Mesenteric fat pad (tissue), 1 donor: ENCODE data around the gene SPRN. TPM values are rescaled to one million over a fixed set of nuclear protein-coding genes. Genes with fewer than 3 reads are reported as not detected.

Experiments
- microRNA-seq: library from miRNA; unstranded; fragments of <30 nt; microRNA quantifications from one replicate; pipeline ENCODE4 v1.2.0, GENCODE V29; 2020; ENCODE audit warnings: borderline number of aligned reads
- total RNA-seq: library from RNA; stranded (reverse); fragmentation: NEBNext Ultra II Directional; extraction: Animal tissue kit (Norgen Biotek cat#: 25700); gene quantifications from one replicate; pipeline ENCODE4 v1.2.1, GENCODE V29; 2021
- donor health status: DM: yes; HTN: yes; CAD: no.

The SPRN gene
- total RNA-seq, 1 donor from 2014 or later = not detected

Small RNAs within 50 kb of the gene (microRNA-seq; reads per million reads assigned to microRNA genes)
- gene MIR3944 = not detected

Other genes starting within 250 kb of the SPRN start
- gene UTF1, start 194.4 kb downstream of the SPRN start, total RNA-seq = not detected
- gene VENTX, start 186.8 kb downstream of the SPRN start, total RNA-seq = 4.0 TPM
- gene ADAM8, start 147.8 kb downstream of the SPRN start, total RNA-seq = 12.0 TPM
- 46.3 TPM for gene TUBGCP2, start 115.8 kb downstream of the SPRN start, total RNA-seq
- gene ZNF511, start 115.7 kb downstream of the SPRN start, total RNA-seq = 32.9 TPM
- not detected for gene CALY, start 87.7 kb downstream of the SPRN start, total RNA-seq
- 1.6 TPM for gene PRAP1, start 77.3 kb downstream of the SPRN start, total RNA-seq
- gene FUOM, start 66.6 kb downstream of the SPRN start, total RNA-seq = 19.0 TPM
- gene ECHS1, start 51.3 kb downstream of the SPRN start, total RNA-seq = 188 TPM
- gene PAOX, start 45.4 kb downstream of the SPRN start, total RNA-seq = 3.6 TPM
- gene MTG1, start 30.5 kb downstream of the SPRN start, total RNA-seq = 33.3 TPM
- 3.3 TPM for gene SCART1, start 29.3 kb upstream of the SPRN start, total RNA-seq
- 3.8 TPM for gene CYP2E1, start 102.7 kb upstream of the SPRN start, total RNA-seq
- gene SYCE1, start 141.0 kb upstream of the SPRN start, total RNA-seq = 2.1 TPM
- gene FRG2B, start 202.2 kb upstream of the SPRN start, total RNA-seq = not detected